MM.1S (cell line): ENCODE measurements around the gene CFI.

Source experiments
- DNase-seq: peaks from one replicate; pipeline ENCODE4 v3.0.0-alpha.2; 2015
- H2AFZ ChIP-seq: fragments of 300-600 bp; sonication (generic); 2 replicates; pipeline ENCODE4 v1.6.0; 2016; ENCODE audit warnings: antibody characterized with exemption, low read length
- H3F3A ChIP-seq: fragments of 300-600 bp; sonication (generic); 2 replicates; pipeline ENCODE4 v1.6.1; 2016; ENCODE audit warnings: mild to moderate bottlenecking, antibody characterized with exemption, low read length, moderate library complexity, mixed read lengths; ENCODE audit not compliant: insufficient read depth
- H3K27ac ChIP-seq: fragments of 300-600 bp; sonication (generic); 2 replicates; pipeline ENCODE4 v1.5.1; 2016; ENCODE audit warnings: mild to moderate bottlenecking, low read length
- H3K27me3 ChIP-seq: fragments of 300-600 bp; sonication (generic); replicated peaks from 2 replicates; pipeline ENCODE4 v1.6.0; 2016; ENCODE audit warnings: low read length; ENCODE audit not compliant: insufficient read depth
- H3K36me3 ChIP-seq: fragments of 300-600 bp; sonication (generic); replicated peaks from 2 replicates; pipeline ENCODE4 v1.6.1; 2016; ENCODE audit warnings: mild to moderate bottlenecking, low read length, mixed read lengths; ENCODE audit not compliant: insufficient read depth
- H3K4me1 ChIP-seq: fragments of 300-600 bp; sonication (generic); 2 replicates; pipeline ENCODE4 v1.6.1; 2016; ENCODE audit warnings: low read length, mixed read lengths
- H3K4me2 ChIP-seq: fragments of 300-600 bp; sonication (generic); 2 replicates; pipeline ENCODE4 v1.6.0; 2016; ENCODE audit warnings: low read depth, low read length
- H3K4me3 ChIP-seq: fragments of 300-600 bp; sonication (generic); 2 replicates; pipeline ENCODE4 v1.5.1; 2016; ENCODE audit warnings: low read length, mixed read lengths
- H3K79me2 ChIP-seq: fragments of 300-600 bp; sonication (generic); 2 replicates; pipeline ENCODE4 v1.6.1; 2016; ENCODE audit warnings: mixed run types, low read length, mixed read lengths
- H3K9ac ChIP-seq: fragments of 300-600 bp; sonication (generic); 2 replicates; pipeline ENCODE4 v1.6.1; 2016; ENCODE audit warnings: low read length, mixed read lengths
- H3K9me2 ChIP-seq: fragments of 300-600 bp; sonication (generic); replicated peaks from 2 replicates; pipeline ENCODE4 v1.6.1; 2016; ENCODE audit warnings: mild to moderate bottlenecking, low read length, mixed read lengths; ENCODE audit not compliant: insufficient read depth
- H3K9me3 ChIP-seq: fragments of 300-600 bp; sonication (generic); replicated peaks from 2 replicates; pipeline ENCODE4 v1.6.1; 2016; ENCODE audit warnings: mild to moderate bottlenecking, low read length, mixed read lengths; ENCODE audit not compliant: insufficient read depth
- H4K20me1 ChIP-seq: fragments of 300-600 bp; sonication (generic); 2 replicates; pipeline ENCODE4 v1.6.1; 2016; ENCODE audit warnings: mild to moderate bottlenecking, low read length, moderate library complexity, mixed read lengths; ENCODE audit not compliant: insufficient read depth
- CTCF ChIP-seq: fragments of 300-600 bp; sonication (generic); IDR thresholded peaks from 2 replicates; pipeline ENCODE4 v1.5.1; 2016; ENCODE audit warnings: antibody characterized with exemption, low read length, mixed read lengths
- EZH2 ChIP-seq: fragments of 300-600 bp; sonication (generic); optimal IDR thresholded peaks from 2 replicates; pipeline ENCODE3; 2017; ENCODE audit warnings: low read depth, mild to moderate bottlenecking, antibody characterized with exemption, low read length, mixed read lengths
- EZH2phosphoT487 ChIP-seq: fragments of 300-600 bp; sonication (generic); IDR thresholded peaks from 2 replicates; pipeline ENCODE4 v1.6.1; 2018; ENCODE audit warnings: antibody characterized with exemption, low read length

CFI gene

DNA sequence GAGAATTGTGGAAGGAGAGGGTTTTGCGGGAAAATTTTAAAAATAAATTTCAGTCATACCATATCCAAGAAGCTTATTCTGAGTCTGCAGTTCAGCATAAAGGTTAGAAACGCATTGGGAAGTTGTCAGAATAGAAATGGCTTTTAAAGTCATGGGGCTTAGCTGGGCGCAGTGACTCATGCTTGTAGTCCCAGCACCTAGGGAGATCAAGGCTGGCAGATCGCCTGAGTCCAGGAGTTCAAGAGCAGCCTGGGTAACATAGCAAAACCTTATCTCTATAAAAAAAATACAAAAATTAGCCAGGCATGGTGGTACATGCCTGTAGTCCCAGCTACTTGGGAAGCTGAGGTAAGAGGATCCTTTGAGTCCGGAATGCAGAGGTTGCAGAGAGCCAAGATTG, 68.1 kb downstream of the CFI start:
- H3K79me2 ChIP-seq = peaks cover 8% of the 10 kb centered on the region
- no peaks in the 10 kb centered on the region for H3K36me3 ChIP-seq
- 0 out of 2 replicates have a peak, but pooled peaks cover under 1% of the 10 kb centered on the region for H3K4me1 ChIP-seq
- H3F3A ChIP-seq = no peaks in the 10 kb centered on the region
- no peak overlapping the region for H3K4me2 ChIP-seq
- no peaks in the 10 kb centered on the region for H3K27me3 ChIP-seq
- H3K9me3 ChIP-seq = no peaks in the 10 kb centered on the region
- H2AFZ ChIP-seq = no peak overlapping the region
- DNase-seq = no peak
- H3K9ac ChIP-seq = no peak overlapping the region
- no peak overlapping the region for H3K27ac ChIP-seq
- H4K20me1 ChIP-seq = no peaks in the 10 kb centered on the region
- H3K4me3 ChIP-seq = no peak overlapping the region
- H3K9me2 ChIP-seq = no peaks in the 10 kb centered on the region
- TF ChIP-seq CTCF (no peak), EZH2 (no peak), EZH2phosphoT487 (no peak)

GRCh38 chr4:109730619-109731545, 70.9 kb downstream of the CFI start:
- Histone ChIP-seq H3K4me3 (peak overlapping the region; percentile 78), H3K9me3 (no peaks in the 10 kb centered on the region), H3K4me1 (peaks cover 10% of the 10 kb centered on the region; the same call in 1 of the 2 replicates), H2AFZ (peak overlapping the region; percentile 97), H3K9me2 (no peaks in the 10 kb centered on the region), H3K79me2 (peaks cover 34% of the 10 kb centered on the region), H4K20me1 (no peaks in the 10 kb centered on the region), H3K27me3 (no peaks in the 10 kb centered on the region), H3K27ac (no peak overlapping the region), H3K4me2 (peak overlapping the region; percentile 80), H3K36me3 (no peaks in the 10 kb centered on the region), H3K9ac (peak overlapping the region; percentile 60), H3F3A (no peaks in the 10 kb centered on the region)
- DNase-seq = no peak
- TF ChIP-seq CTCF = no peak
- no peak for TF ChIP-seq EZH2
- no peak for TF ChIP-seq EZH2phosphoT487

- Histone ChIP-seq H3K27me3 (no peaks in the 10 kb centered on the region), H3K9me3 (no peaks in the 10 kb centered on the region), H3K4me1 (peaks cover 10% of the 10 kb centered on the region; the same call in 1 of the 2 replicates), H3K9ac (peak within 1 kb of the TSS; percentile 79), H3K79me2 (peaks cover 41% of the 10 kb centered on the region), H2AFZ (peak within 1 kb of the TSS; percentile 97), H3F3A (no peaks in the 10 kb centered on the region), H3K9me2 (no peaks in the 10 kb centered on the region), H3K4me2 (peak within 1 kb of the TSS; percentile 87), H4K20me1 (no peaks in the 10 kb centered on the region), H3K27ac (peak within 1 kb of the TSS; percentile 57; the same call in 1 of the 2 replicates), H3K36me3 (no peaks in the 10 kb centered on the region), H3K4me3 (peak within 1 kb of the TSS; percentile 78)
- TF ChIP-seq EZH2phosphoT487 = no peak
- TF ChIP-seq CTCF = no peak
- TF ChIP-seq EZH2 = no peak
- DNase-seq = peak; percentile 88
These were observed 71.8 kb downstream of the CFI start, which contains the start of gene PLA2G12A for GRCh38 chr4:109729718-109730618. Gene PLA2G12A, minus strand, starts transcription at chr4:109730070. Its CDS starts 261 bp downstream, at chr4:109729809.
